Kidney (tissue), 14 donors: ENCODE data around the gene ZNF664. TPM values are rescaled to one million over a fixed set of nuclear protein-coding genes. Genes with fewer than 3 reads are reported as not detected.

ENCODE experiments used
- DNase-seq, 5 donors: peaks; one replicate each; pipeline ENCODE4 v3.0.0-alpha.2; 2013 to 2020
- FAIRE-seq: peaks from 2 replicates; lab custom pipeline; 2012; peaks lifted over from hg19 to GRCh38; lab: Jason Lieb, UNC
- H3K27ac ChIP-seq, 2 donors: one replicate each; pipeline ENCODE4 v1.7.0; 2013; ENCODE audit warnings: low read depth in 2 of 2, low read length in 2 of 2, inconsistent platforms in 1 of 2
- H3K27me3 ChIP-seq: one replicate; pipeline ENCODE4 v1.7.1; 2013; ENCODE audit warnings: low read length, inconsistent platforms; ENCODE audit not compliant: control insufficient read depth, insufficient read depth
- H3K36me3 ChIP-seq, 3 donors: one replicate each; pipeline versions ENCODE4 v1.7.0 to v1.7.1; 2013; ENCODE audit warnings: low read length in 3 of 3, control low read depth in 1 of 3, inconsistent platforms in 1 of 3; ENCODE audit not compliant: insufficient read depth in 3 of 3, control insufficient read depth in 2 of 3
- H3K4me1 ChIP-seq, 3 donors: one replicate each; pipeline versions ENCODE4 v1.7.0 to v1.7.1; 2013; ENCODE audit warnings: low read length in 3 of 3, inconsistent platforms in 1 of 3, low read depth in 1 of 3; ENCODE audit not compliant: control insufficient read depth in 2 of 3, insufficient read depth in 2 of 3
- H3K4me3 ChIP-seq, 3 donors: one replicate each; pipeline versions ENCODE4 v1.7.0 to v1.8.1; 2013; ENCODE audit warnings: low read length in 3 of 3, control low read depth in 1 of 3, inconsistent platforms in 1 of 3
- H3K9ac ChIP-seq, 3 donors: one replicate each; pipeline versions ENCODE4 v1.7.0 to v1.7.1; 2013; ENCODE audit warnings: low read length in 3 of 3, control low read depth in 1 of 3, inconsistent platforms in 1 of 3
- H3K9me3 ChIP-seq, 3 donors: one replicate each; pipeline versions ENCODE4 v1.7.0 to v1.7.1; 2013; ENCODE audit warnings: low read length in 3 of 3, control low read depth in 1 of 3, inconsistent platforms in 1 of 3; ENCODE audit not compliant: control insufficient read depth in 2 of 3, insufficient read depth in 1 of 3
- intact Hi-C: fragments of 100-400 bp; cut with DNase I; formaldehyde crosslinking; loops from one replicate; pipeline ENCODE4 v1.11.1; 2022
- polyA plus RNA-seq: library from polyadenylated mRNA; stranded (reverse); fragments of 350-450 nt; fragmentation: Illumina TruSeq; extraction: RNeasy Lipid Tissue Mini Kit (QIAGEN cat#74804); gene quantifications from one replicate; pipeline ENCODE4 v1.2.3, GENCODE V29; 2014; ENCODE audit warnings: low read depth, low replicate concordance; ENCODE audit not compliant: insufficient read depth
- total RNA-seq: library from RNA; stranded (reverse); fragmentation: NEBNext Ultra II Directional; extraction: Animal tissue kit (Norgen Biotek cat#: 25700); gene quantifications from one replicate; pipeline ENCODE4 v1.2.1, GENCODE V29; 2021
- TF ChIP-seq, protein P1 (sequence below): IDR thresholded peaks from 3 replicates; pipeline ENCODE4 v1.5.1; 2012; ENCODE audit warnings: mild to moderate bottlenecking, moderate library complexity, borderline replicate concordance; ENCODE audit not compliant: insufficient read depth; ENCODE audit errors: extremely low read depth
- donor health status: control.
- donor health status: control.
- donor health status: control.
- donor health status: control.
- donor health status: control.
- donor health status: DM: yes; HTN: yes; CAD: no.
- donor health status: Normal renal cell carcinoma (clear cell type).

Gene ZNF664
- total and polyA plus RNA-seq, 2 donors from 2014 or later = 44.9 to 104 TPM

DNA sequence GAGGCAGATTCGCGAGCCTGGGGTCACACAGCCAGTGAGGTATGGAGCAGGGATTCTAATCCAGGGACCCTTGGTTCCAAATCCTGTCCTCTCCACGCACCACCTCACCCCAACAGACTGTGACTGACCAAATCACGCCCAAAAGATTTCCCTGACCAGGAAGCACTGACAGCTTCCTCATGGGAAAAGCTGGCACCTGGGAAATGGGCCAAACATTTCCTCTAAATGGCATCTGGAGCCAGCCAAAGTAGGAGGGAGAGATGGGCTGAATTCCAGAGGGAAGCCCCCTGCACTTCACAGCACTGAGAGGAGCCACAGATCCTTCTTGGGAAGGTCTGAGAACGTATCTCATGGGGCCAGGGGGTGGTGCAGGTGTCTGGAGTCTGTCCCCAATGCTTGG, 29.2 kb upstream of the ZNF664 start:
- Histone ChIP-seq H3K27ac (no peak overlapping the region), H3K27me3 (no peaks in the 10 kb centered on the region), H3K9ac (no peak overlapping the region), H3K4me1 (peaks cover 0 to 6% (median 3%) of the 10 kb centered on the region in 3 donors), H3K9me3 (no peaks in the 10 kb centered on the region), H3K36me3 (peaks cover 0 to 18% (median 16%) of the 10 kb centered on the region in 3 donors), H3K4me3 (no peak overlapping the region)
- DNase-seq (no peak), FAIRE-seq (no peak)
- TF ChIP-seq, protein P1, sequence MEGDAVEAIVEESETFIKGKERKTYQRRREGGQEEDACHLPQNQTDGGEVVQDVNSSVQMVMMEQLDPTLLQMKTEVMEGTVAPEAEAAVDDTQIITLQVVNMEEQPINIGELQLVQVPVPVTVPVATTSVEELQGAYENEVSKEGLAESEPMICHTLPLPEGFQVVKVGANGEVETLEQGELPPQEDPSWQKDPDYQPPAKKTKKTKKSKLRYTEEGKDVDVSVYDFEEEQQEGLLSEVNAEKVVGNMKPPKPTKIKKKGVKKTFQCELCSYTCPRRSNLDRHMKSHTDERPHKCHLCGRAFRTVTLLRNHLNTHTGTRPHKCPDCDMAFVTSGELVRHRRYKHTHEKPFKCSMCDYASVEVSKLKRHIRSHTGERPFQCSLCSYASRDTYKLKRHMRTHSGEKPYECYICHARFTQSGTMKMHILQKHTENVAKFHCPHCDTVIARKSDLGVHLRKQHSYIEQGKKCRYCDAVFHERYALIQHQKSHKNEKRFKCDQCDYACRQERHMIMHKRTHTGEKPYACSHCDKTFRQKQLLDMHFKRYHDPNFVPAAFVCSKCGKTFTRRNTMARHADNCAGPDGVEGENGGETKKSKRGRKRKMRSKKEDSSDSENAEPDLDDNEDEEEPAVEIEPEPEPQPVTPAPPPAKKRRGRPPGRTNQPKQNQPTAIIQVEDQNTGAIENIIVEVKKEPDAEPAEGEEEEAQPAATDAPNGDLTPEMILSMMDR = no peak
- intact Hi-C loops = no loop called here

DNA sequence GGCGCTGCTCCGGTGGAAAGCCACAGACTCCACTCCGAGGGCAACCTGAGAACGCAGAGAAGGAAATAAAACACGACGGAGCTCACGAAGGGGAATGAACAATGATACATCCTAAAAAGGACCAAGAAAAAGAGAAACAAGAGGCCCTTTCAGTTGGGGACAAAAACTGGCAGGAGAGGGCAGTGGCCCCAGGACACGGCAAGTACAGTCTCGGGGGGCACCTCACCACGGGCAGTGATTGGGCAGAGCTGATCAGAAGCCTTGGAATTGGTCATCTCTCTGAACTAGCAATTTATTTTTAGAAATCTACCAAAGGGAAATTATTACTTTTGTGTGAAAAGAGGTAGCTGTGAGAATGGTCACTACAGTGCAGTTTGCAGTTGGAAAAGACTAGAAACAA, 28.3 kb upstream of the ZNF664 start:
- Histone ChIP-seq H3K36me3 (peaks cover 0 to 18% (median 16%) of the 10 kb centered on the region in 3 donors), H3K9ac (no peak overlapping the region), H3K4me1 (peaks cover 0 to 6% (median 4%) of the 10 kb centered on the region in 3 donors), H3K27me3 (no peaks in the 10 kb centered on the region), H3K27ac (no peak overlapping the region), H3K9me3 (no peaks in the 10 kb centered on the region), H3K4me3 (no peak overlapping the region)
- no peak for DNase-seq
- intact Hi-C loops = no loop called here
- TF ChIP-seq, protein P1 = no peak
- no peak for FAIRE-seq

DNA sequence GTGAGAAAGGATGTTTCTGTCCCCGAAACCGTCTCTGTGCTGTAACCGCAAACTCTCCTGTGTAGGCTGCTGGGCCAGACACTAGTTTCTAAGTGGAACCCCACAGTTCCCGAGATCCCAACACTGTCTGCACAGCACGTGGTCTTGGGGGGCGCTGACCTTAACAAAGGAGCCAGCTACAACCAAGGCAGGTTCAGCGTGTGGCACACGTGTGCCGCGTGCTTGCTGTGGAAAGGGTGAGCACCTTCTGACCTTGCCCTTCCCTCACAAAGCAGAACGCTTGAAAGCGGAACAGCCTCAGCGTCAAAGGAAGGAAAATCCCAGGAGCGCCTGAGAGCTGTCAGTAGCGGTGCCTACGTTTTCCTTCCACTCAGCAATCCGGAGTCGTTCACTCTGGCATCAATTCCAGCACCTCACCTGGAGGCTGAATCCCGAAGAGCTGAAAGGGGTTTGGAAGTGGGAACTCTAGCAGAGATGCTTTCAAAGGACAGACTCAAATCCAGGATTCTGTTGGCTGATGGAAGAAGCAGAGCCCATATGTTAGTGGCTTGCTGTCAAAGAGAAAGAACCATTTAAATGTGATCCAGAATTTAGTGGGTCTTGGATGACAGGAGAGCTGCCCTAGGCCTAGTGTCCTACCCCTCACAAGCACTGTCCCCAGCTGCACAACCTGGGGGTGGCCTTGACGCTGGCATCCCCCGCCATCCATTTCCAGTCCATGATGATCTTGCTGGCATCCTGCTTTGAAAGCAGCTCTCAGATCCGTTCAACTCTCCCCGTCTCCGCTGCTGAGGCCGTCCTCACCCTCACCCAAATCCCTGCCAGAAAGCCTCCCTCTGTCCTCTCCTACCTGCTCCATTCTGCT, 27.5 kb upstream of the ZNF664 start:
- TF ChIP-seq, protein P1 = no peak
- no peak overlapping the region for H3K27ac ChIP-seq
- intact Hi-C loops = no loop called here
- H3K36me3 ChIP-seq = peaks cover 0 to 16% (median 13%) of the 10 kb centered on the region in 3 donors
- H3K27me3 ChIP-seq = no peaks in the 10 kb centered on the region
- FAIRE-seq (no peak), DNase-seq (no peak)
- no peak overlapping the region for H3K9ac ChIP-seq
- H3K4me3 ChIP-seq = no peak overlapping the region
- H3K4me1 ChIP-seq = peaks cover 0 to 6% (median 5%) of the 10 kb centered on the region in 3 donors
- no peaks in the 10 kb centered on the region for H3K9me3 ChIP-seq
